ENCODE measurements around the gene WDR72. TPM values are rescaled to one million over a fixed set of nuclear protein-coding genes. Genes with fewer than 3 reads are reported as not detected.

Gene WDR72
- total and polyA plus RNA-seq, 2 of the 8 experiments (the other 6 are each of a cell fraction or from before 2014, with no cell fraction given) = 1.2 to 1.9 TPM

GRCh38 chr15:53759411-53759931 is at the start of gene WDR72 (continued):
- peak; percentile 95 for TF ChIP-seq E2F6 (IDR thresholded peaks at IDR 0.05)
- TF ChIP-seq SP4 (IDR thresholded peaks at IDR 0.05; ENCODE audit: low read length) = no peak
- TF ChIP-seq KDM4A (IDR thresholded peaks at IDR 0.05; ENCODE audit: low read depth, low read length, severe bottlenecking) = peak; percentile 77
- TF ChIP-seq SP1 (IDR thresholded peaks at IDR 0.05; ENCODE audit: low read depth, low read length) = no peak
- TF ChIP-seq CBX5 (IDR thresholded peaks at IDR 0.05; ENCODE audit: low read depth, low read length) = no peak
- TF ChIP-seq ATF3 (IDR thresholded peaks at IDR 0.05; ENCODE audit: insufficient read depth, low read depth, low read length) = no peak
- peak; percentile 53 for TF ChIP-seq POLR2AphosphoS5 (IDR thresholded peaks at IDR 0.05; ENCODE audit: low read depth, low read length)
- TF ChIP-seq SIRT6 (IDR thresholded peaks at IDR 0.05; ENCODE audit: low read length) = no peak
- no peak for TF ChIP-seq BACH1 (IDR thresholded peaks at IDR 0.05; ENCODE audit: low read length)
- no peak for TF ChIP-seq CREB1 (IDR thresholded peaks at IDR 0.05)
